ENCODE results near the gene GNA12. TPM values are rescaled to one million over a fixed set of nuclear protein-coding genes. Genes with fewer than 3 reads are reported as not detected.

The GNA12 gene
- total and polyA plus RNA-seq, 2 of the 4 experiments (the other 2 are of a cell fraction), result 14.3 to 93.9 TPM

DNA sequence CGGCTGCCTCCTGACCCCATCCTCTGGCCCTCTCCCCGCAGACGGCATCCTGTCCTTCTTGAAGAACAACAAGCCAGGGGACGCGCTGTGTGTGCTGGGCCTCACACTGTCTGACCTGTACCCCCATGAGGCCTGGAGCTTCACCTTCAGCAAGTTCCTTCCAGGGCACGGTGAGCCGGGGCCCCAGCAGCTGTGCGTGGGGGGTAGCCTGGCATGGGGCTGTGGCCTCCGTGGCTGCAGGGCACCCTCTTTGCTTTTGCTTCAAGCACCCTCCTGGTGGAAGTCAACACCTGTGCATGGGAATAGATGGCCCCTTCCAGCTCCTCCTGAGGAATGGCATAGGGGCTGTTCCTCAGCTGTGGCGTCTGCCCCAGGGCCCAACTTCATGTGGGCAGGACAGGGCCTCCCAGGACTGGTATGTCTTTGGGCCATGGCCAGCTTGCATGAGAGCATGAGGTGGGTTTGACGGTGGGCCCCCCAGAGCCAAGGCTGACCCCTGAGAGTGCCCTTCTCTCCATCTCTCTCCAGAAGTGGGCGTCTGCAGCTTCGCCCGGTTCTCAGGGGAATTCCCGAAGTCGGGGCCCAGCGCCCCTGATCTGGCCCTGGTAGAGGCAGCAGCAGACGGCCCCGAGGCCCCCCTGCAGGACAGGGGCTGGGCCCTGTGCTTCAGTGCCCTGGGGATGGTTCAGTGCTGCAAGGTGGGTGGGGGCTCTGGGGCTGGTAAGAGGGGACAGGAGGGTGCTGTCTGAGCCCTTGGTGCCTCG is 135.4 kb downstream of the GNA12 start:
- Histone ChIP-seq H2BK20ac (ENCODE audit: low read depth, low read length) (no peak overlapping the region), H2BK120ac (ENCODE audit: low read depth, low read length) (no peak overlapping the region), H3K4me1 (ENCODE audit: control insufficient read depth, insufficient read depth, low read length) (no peaks in the 10 kb centered on the region), H3K9me3 (ENCODE audit: control insufficient read depth, insufficient read depth, low read length) (peaks cover 4% of the 10 kb centered on the region; the same call in 1 of the 2 replicates), H2BK5ac (ENCODE audit: low read depth, low read length, poor library complexity, severe bottlenecking) (no peak overlapping the region), H2AK5ac (ENCODE audit: low read depth, low read length) (no peak overlapping the region), H3K4ac (ENCODE audit: low read depth, low read length) (no peak overlapping the region), H3K14ac (replicated peaks; ENCODE audit: low read depth, low read length) (no peak overlapping the region), H3K56ac (ENCODE audit: extremely low read depth, insufficient read depth, low read length) (no peak overlapping the region), H3K4me2 (ENCODE audit: low read depth, low read length) (no peak overlapping the region), H3K23ac (ENCODE audit: low read depth, low read length) (no peak overlapping the region), H3K9me1 (ENCODE audit: insufficient read depth, low read length) (no peaks in the 10 kb centered on the region), H3K36me3 (ENCODE audit: control insufficient read depth, insufficient read depth, low read length) (peaks cover 3% of the 10 kb centered on the region), H3K18ac (ENCODE audit: low read depth, low read length) (no peak overlapping the region), H4K8ac (ENCODE audit: low read depth in 2 of 2, low read length in 2 of 2) (no peak overlapping the region), H4K91ac (ENCODE audit: insufficient read depth, low read depth, low read length) (no peak overlapping the region), H2BK15ac (ENCODE audit: low read depth, low read length) (no peak overlapping the region), H2AFZ (replicated peaks; ENCODE audit: low read length, poor library complexity) (no peak overlapping the region), H4K5ac (ENCODE audit: low read depth, low read length) (no peak overlapping the region), H3K9ac (ENCODE audit: low read depth, low read length) (no peak overlapping the region), H3K27ac (ENCODE audit: insufficient read depth, low read length) (no peak overlapping the region), H4K20me1 (ENCODE audit: insufficient read depth, low read length) (no peaks in the 10 kb centered on the region; the same call in 1 of the 2 replicates), H3K27me3 (ENCODE audit: control insufficient read depth, insufficient read depth, low read length) (no peaks in the 10 kb centered on the region), H2AK9ac (replicated peaks; ENCODE audit: low read depth, low read length, poor library complexity) (peak overlapping the region; percentile 50), H3K79me1 (ENCODE audit: low read depth in 1 of 2, low read length in 2 of 2) (no peaks in the 10 kb centered on the region), H3K4me3 (ENCODE audit: insufficient read depth, low read depth, low read length) (no peak overlapping the region)
- in situ Hi-C loops (cut with MboI; ENCODE audit: low sequenced_read_pairs), result no loop called here
- DNase-seq (no peak), ATAC-seq (ENCODE audit: low read depth) (no peak)
- ChIA-PET POLR2A (ENCODE audit: unreplicated experiment) (no interaction called here), CTCF (interaction anchor here (0.7 to 1.0 kb wide), 2 partner anchors 37 to 252 kb away, joined by 3 to 4 read pairs; no protein-coding TSS in a partner anchor)
- 94% methylated on average over 5 of the region's 20 CpGs; no CpG with 5 or more reads in 1 of the 2 experiments for WGBS, 2 experiments (ENCODE audit: extremely low coverage in 2 of 2, insufficient read length in 1 of 2)
- TF ChIP-seq NFE2L2 (IDR thresholded peaks at IDR 0.05; ENCODE audit: low read depth, low read length) (no peak), RFX5 (IDR thresholded peaks at IDR 0.05; ENCODE audit: low read depth, low read length) (no peak), MAZ (IDR thresholded peaks at IDR 0.05; ENCODE audit: borderline replicate concordance, low read depth, low read length) (no peak)
- TF ChIP-seq, protein P1, sequence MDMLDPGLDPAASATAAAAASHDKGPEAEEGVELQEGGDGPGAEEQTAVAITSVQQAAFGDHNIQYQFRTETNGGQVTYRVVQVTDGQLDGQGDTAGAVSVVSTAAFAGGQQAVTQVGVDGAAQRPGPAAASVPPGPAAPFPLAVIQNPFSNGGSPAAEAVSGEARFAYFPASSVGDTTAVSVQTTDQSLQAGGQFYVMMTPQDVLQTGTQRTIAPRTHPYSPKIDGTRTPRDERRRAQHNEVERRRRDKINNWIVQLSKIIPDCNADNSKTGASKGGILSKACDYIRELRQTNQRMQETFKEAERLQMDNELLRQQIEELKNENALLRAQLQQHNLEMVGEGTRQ (IDR thresholded peaks at IDR 0.05; ENCODE audit: low read depth, low read length), result no peak
- no TSS peak for BruUV-seq (replicated peaks)
- intact Hi-C loops (cut with micrococcal nuclease), result no loop called here
- dilution Hi-C loops (cut with HindIII; ENCODE audit: low sequenced_read_pairs, unreplicated experiment), result no loop called here

All from IMR-90 (cell line).